ENCODE results near the gene IGF2. TPM values are rescaled to one million over a fixed set of nuclear protein-coding genes. Genes with fewer than 3 reads are reported as not detected.

Gene IGF2
- total RNA-seq, 2 experiments from 2014 or later: not detected

- no peaks in the 10 kb centered on the region for H3K36me3 Mint-ChIP-seq (ENCODE audit: low read depth)
- no peaks in the 10 kb centered on the region for H3K27me3 Mint-ChIP-seq
- Histone ChIP-seq H3K4me3 (ENCODE audit: low read length) (no peak overlapping the region), H3K9me3 (ENCODE audit: control insufficient read depth in 1 of 2, insufficient read depth in 1 of 2, low read length in 2 of 2) (peaks cover 0 to 9% of the 10 kb centered on the region in 2 experiments), H3K4me1 (ENCODE audit: insufficient read depth, low read length) (no peaks in the 10 kb centered on the region), H3K36me3 (ENCODE audit: insufficient read depth, low read length) (no peaks in the 10 kb centered on the region), H3K27ac (ENCODE audit: low read depth in 1 of 2, low read length in 2 of 2) (no peak overlapping the region), H3K27me3 (ENCODE audit: control insufficient read depth in 1 of 2, insufficient read depth in 2 of 2, low read length in 2 of 2) (no peaks in the 10 kb centered on the region)
- CTCF ChIA-PET: no interaction called here
- ATAC-seq (ENCODE audit: poor library complexity): no peak
- intact Hi-C loops (cut with DNase I, micrococcal nuclease): no loop called here
- no peak overlapping the region for H3K27ac Mint-ChIP-seq
- no peak overlapping the region for H3K4me3 Mint-ChIP-seq
- no peak for DNase-seq
- no peaks in the 10 kb centered on the region for H3K4me1 Mint-ChIP-seq (ENCODE audit: low read depth)
- H3K9me3 Mint-ChIP-seq: no peaks in the 10 kb centered on the region
- TF ChIP-seq CTCF (IDR thresholded peaks at IDR 0.05): no peak
- POLR2A ChIA-PET: no interaction called here
These were observed 34.6 kb upstream of the IGF2 start for GRCh38 chr11:2173761-2174160.

- no peaks in the 10 kb centered on the region for H3K4me1 ChIP-seq (ENCODE audit: insufficient read depth, low read length)
- no peaks in the 10 kb centered on the region for H3K36me3 Mint-ChIP-seq (ENCODE audit: low read depth)
- no peaks in the 10 kb centered on the region for H3K9me3 Mint-ChIP-seq
- ATAC-seq (ENCODE audit: poor library complexity) (no peak), DNase-seq (peak in 1 of 14 experiments; percentile 7)
- no peaks in the 10 kb centered on the region for H3K36me3 ChIP-seq (ENCODE audit: insufficient read depth, low read length)
- ChIA-PET POLR2A (no interaction called here), CTCF (no interaction called here)
- H3K4me3 ChIP-seq (ENCODE audit: low read length): no peak overlapping the region
- peaks cover under 1% of the 10 kb centered on the region for H3K27me3 Mint-ChIP-seq
- H3K9me3 ChIP-seq (ENCODE audit: control insufficient read depth in 1 of 2, insufficient read depth in 1 of 2, low read length in 2 of 2): peaks cover 0 to 9% of the 10 kb centered on the region in 2 experiments
- no peaks in the 10 kb centered on the region for H3K4me1 Mint-ChIP-seq (ENCODE audit: low read depth)
- no peak for TF ChIP-seq CTCF (IDR thresholded peaks at IDR 0.05)
- H3K27ac ChIP-seq (ENCODE audit: low read depth in 1 of 2, low read length in 2 of 2): no peak overlapping the region
- no peaks in the 10 kb centered on the region for H3K27me3 ChIP-seq (ENCODE audit: control insufficient read depth in 1 of 2, insufficient read depth in 2 of 2, low read length in 2 of 2)
- no peak overlapping the region for H3K27ac Mint-ChIP-seq
- H3K4me3 Mint-ChIP-seq: no peak overlapping the region
- intact Hi-C loops (cut with DNase I, micrococcal nuclease): no loop called here
These were observed 34.0 kb upstream of the IGF2 start for GRCh38 chr11:2173150-2173693.

- Histone ChIP-seq H3K4me1 (ENCODE audit: insufficient read depth, low read length) (no peaks in the 10 kb centered on the region), H3K9me3 (ENCODE audit: control insufficient read depth in 1 of 2, insufficient read depth in 1 of 2, low read length in 2 of 2) (peaks cover 0 to 9% of the 10 kb centered on the region in 2 experiments), H3K4me3 (ENCODE audit: low read length) (no peak overlapping the region), H3K27ac (ENCODE audit: low read depth in 1 of 2, low read length in 2 of 2) (no peak overlapping the region), H3K27me3 (ENCODE audit: control insufficient read depth in 1 of 2, insufficient read depth in 2 of 2, low read length in 2 of 2) (no peaks in the 10 kb centered on the region), H3K36me3 (ENCODE audit: insufficient read depth, low read length) (no peaks in the 10 kb centered on the region)
- Mint-ChIP-seq H3K4me1 (ENCODE audit: low read depth) (no peaks in the 10 kb centered on the region), H3K27ac (no peak overlapping the region), H3K27me3 (peaks cover 5% of the 10 kb centered on the region), H3K9me3 (no peaks in the 10 kb centered on the region), H3K36me3 (ENCODE audit: low read depth) (no peaks in the 10 kb centered on the region), H3K4me3 (no peak overlapping the region)
- ChIA-PET POLR2A (no interaction called here), CTCF (no interaction called here)
- intact Hi-C loops (cut with DNase I, micrococcal nuclease): no loop called here
- DNase-seq (no peak), ATAC-seq (ENCODE audit: poor library complexity) (no peak)
- TF ChIP-seq CTCF (IDR thresholded peaks at IDR 0.05): no peak
These were observed 33.5 kb upstream of the IGF2 start for GRCh38 chr11:2172676-2173075.
